Erythroblast (primary cell): ENCODE measurements around the gene GPC3.

Source experiments
- GATA1 ChIP-seq: IDR thresholded peaks from 2 replicates; pipeline ENCODE4 v1.6.1; 2011; ENCODE audit warnings: low read depth, mild to moderate bottlenecking, control low read depth, low read length, moderate library complexity
- POLR2A ChIP-seq: IDR thresholded peaks from 2 replicates; pipeline ENCODE4 v1.6.1; 2011; ENCODE audit warnings: mild to moderate bottlenecking, low read length

- TF ChIP-seq POLR2A (no peak), GATA1 (no peak)
Measured at GRCh38 chrX:133983974-133984845, 1.2 kb downstream of the GPC3 start.
